GM12878 (cell line): ENCODE data around the gene SHPK. TPM values are rescaled to one million over a fixed set of nuclear protein-coding genes. Genes with fewer than 3 reads are reported as not detected.

Experiments
- BMI1 ChIP-seq: fragments of 450-650 bp; IDR thresholded peaks from 2 replicates; pipeline ENCODE4 v1.6.1; 2016; ENCODE audit warnings: mild to moderate bottlenecking, moderate library complexity, borderline replicate concordance
- CREB1 ChIP-seq: IDR thresholded peaks from 2 replicates; pipeline ENCODE4 v1.6.1; 2012; ENCODE audit warnings: low read depth, mild to moderate bottlenecking, inconsistent platforms
- EGR1 ChIP-seq, 2 experiments: IDR thresholded peaks; 1 replicate in 1 of 2; 2 replicates in 1 of 2; pipeline ENCODE4 v1.6.1; 2011 to 2012; ENCODE audit warnings: low read depth in 2 of 2, low read length in 2 of 2, borderline replicate concordance in 1 of 2, mild to moderate bottlenecking in 1 of 2, moderate library complexity in 1 of 2
- IKZF1 ChIP-seq: fragments of 450-650 bp; conservative IDR thresholded peaks from 2 replicates; pipeline ENCODE4 v1.6.1; 2017; ENCODE audit warnings: antibody characterized with exemption, mild to moderate bottlenecking
- KLF5 ChIP-seq: fragments of 450-650 bp; IDR thresholded peaks from 2 replicates; pipeline ENCODE4 v1.6.1; 2014; ENCODE audit warnings: mild to moderate bottlenecking; ENCODE audit not compliant: partially characterized antibody
- RBBP5 ChIP-seq: fragments of 200-600 bp; sonication (generic); conservative IDR thresholded peaks from 2 replicates; pipeline ENCODE4 v1.6.1; 2016
- SMC3 ChIP-seq: IDR thresholded peaks from 2 replicates; pipeline ENCODE4 v1.6.1; 2011; ENCODE audit warnings: low read length, improper control_type of control experiment, borderline replicate concordance
- TAF1 ChIP-seq: IDR thresholded peaks from 2 replicates; pipeline ENCODE4 v1.6.1; 2011; ENCODE audit warnings: mild to moderate bottlenecking, low read depth, low read length, borderline replicate concordance
- TBL1XR1 ChIP-seq: IDR thresholded peaks from 2 replicates; pipeline ENCODE4 v1.6.1; 2012; ENCODE audit warnings: low read depth, low read length, improper control_type of control experiment
- polyA plus RNA-seq, 11 experiments: library from polyadenylated mRNA; depleted of rRNA in 4 of 11; unstranded in 6 of 11; stranded (reverse) in 5 of 11; fragments of >200 nt; fragmentation: Nextera tagmentation in 4 of 11; fragmentation: Illumina TruSeq in 1 of 11; extraction: Ambion mirVana in 4 of 11; extraction: Trizol in 1 of 11; gene quantifications; 1 replicate in 1 of 11; 2 replicates in 10 of 11; pipeline versions ENCODE4 v1.2.1 to v1.2.3, GENCODE V29; 2011 to 2016; ENCODE audit warnings: inconsistent platforms in 2 of 11, missing spikeins in 2 of 11, low read depth in 1 of 11
- total RNA-seq, 4 experiments: library from RNA; depleted of rRNA in 3 of 4; stranded (reverse); fragments of >200 nt in 3 of 4; fragmentation: Illumina TruSeq in 1 of 4; extraction: Trizol in 1 of 4; gene quantifications; 2 replicates each; pipeline versions ENCODE4 v1.2.1 to v1.2.3, GENCODE V29; 2013 to 2021
- TF ChIP-seq, protein P1 (sequence below), 3 experiments: IDR thresholded peaks in 2 of 3; conservative IDR thresholded peaks in 1 of 3; 2 replicates each; pipeline ENCODE4 v1.5.1; 2011; ENCODE audit warnings: low read depth in 3 of 3, low read length in 3 of 3, mild to moderate bottlenecking in 3 of 3, control low read depth in 2 of 3, moderate library complexity in 2 of 3, inconsistent platforms in 1 of 3, mixed read lengths in 1 of 3; ENCODE audit not compliant: control insufficient read depth in 2 of 3, insufficient read depth in 1 of 3; ENCODE audit errors: extremely low read depth in 1 of 3
- TF ChIP-seq, protein P2 (sequence below): IDR thresholded peaks from 2 replicates; pipeline ENCODE4 v1.6.1; 2012; ENCODE audit warnings: low read depth, low read length, improper control_type of control experiment
- TF ChIP-seq, protein P3 (sequence below): fragments of 450-650 bp; IDR thresholded peaks from 2 replicates; pipeline ENCODE4 v1.6.1; 2017; ENCODE audit warnings: antibody characterized with exemption, mild to moderate bottlenecking, moderate library complexity
- TF ChIP-seq, protein P4 (sequence below): fragments of 450-650 bp; IDR thresholded peaks from 2 replicates; pipeline ENCODE4 v1.6.1; 2017; ENCODE audit warnings: mild to moderate bottlenecking, moderate library complexity
- TF ChIP-seq, protein P5 (sequence below): fragments of 450-650 bp; IDR thresholded peaks from 2 replicates; pipeline ENCODE4 v1.6.1; 2016; ENCODE audit warnings: mild to moderate bottlenecking
- TF ChIP-seq, protein P6 (sequence below): fragments of 150-350 bp; IDR thresholded peaks from 2 replicates; pipeline ENCODE4 v1.6.1; 2014; ENCODE audit warnings: mild to moderate bottlenecking, low read depth, low read length

SHPK gene
- total and polyA plus RNA-seq, 10 of the 15 experiments (the other 5 are each of a cell fraction or from before 2014, with no cell fraction given), result 1.7 to 16.6 (median 12.9) TPM

DNA sequence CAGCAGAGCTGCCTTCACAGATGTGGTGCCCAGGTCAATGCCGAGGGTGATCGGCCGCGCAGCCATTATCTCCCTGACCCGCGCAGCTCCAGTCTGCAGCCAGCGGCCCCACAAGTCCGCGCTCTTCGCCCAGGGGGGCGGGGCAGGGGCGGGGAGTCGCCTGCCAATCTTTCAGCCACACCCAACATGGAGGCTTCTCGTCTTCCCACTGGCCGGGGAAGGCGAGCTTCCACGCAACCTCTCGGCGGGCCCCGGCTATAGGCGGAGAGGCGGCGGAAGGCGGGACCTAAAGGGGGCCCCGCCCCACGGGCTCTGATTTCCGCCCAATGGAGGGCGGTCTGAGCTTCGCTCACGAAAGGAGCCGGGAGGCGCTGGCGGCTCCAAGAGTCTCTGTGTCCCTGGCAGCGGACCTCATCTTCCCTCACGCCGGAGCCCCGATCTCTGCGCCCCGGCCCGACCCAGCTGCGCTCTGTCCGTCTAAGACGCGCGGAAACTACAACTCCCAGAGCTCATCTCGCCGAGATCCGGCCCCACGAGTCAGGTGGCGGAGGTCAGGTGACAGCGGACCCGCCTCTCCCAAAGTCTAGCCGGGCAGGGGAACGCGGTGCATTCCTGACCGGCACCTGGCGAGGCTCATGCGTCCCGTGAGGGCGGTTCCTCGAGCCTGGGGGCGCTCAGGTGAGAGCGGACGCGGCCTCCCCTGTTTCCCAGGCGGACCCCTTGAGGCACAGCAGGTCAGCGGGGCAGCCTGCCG, at the start of gene SHPK, which contains the start of gene CTNS (continued):
- TF ChIP-seq, protein P1, sequence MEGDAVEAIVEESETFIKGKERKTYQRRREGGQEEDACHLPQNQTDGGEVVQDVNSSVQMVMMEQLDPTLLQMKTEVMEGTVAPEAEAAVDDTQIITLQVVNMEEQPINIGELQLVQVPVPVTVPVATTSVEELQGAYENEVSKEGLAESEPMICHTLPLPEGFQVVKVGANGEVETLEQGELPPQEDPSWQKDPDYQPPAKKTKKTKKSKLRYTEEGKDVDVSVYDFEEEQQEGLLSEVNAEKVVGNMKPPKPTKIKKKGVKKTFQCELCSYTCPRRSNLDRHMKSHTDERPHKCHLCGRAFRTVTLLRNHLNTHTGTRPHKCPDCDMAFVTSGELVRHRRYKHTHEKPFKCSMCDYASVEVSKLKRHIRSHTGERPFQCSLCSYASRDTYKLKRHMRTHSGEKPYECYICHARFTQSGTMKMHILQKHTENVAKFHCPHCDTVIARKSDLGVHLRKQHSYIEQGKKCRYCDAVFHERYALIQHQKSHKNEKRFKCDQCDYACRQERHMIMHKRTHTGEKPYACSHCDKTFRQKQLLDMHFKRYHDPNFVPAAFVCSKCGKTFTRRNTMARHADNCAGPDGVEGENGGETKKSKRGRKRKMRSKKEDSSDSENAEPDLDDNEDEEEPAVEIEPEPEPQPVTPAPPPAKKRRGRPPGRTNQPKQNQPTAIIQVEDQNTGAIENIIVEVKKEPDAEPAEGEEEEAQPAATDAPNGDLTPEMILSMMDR (IDR thresholded peaks at IDR 0.05 in 2 of 3, conservative IDR thresholded peaks at IDR 0.05 in 1 of 3; ENCODE audit: control insufficient read depth in 2 of 3, extremely low read depth in 1 of 3, insufficient read depth in 1 of 3, low read depth in 3 of 3, low read length in 3 of 3), result no peak
- TF ChIP-seq CREB1 (peak; percentile 59), EGR1 (IDR thresholded peaks at IDR 0.05; ENCODE audit: borderline replicate concordance in 1 of 2, low read depth in 2 of 2, low read length in 2 of 2) (peak; percentile 8 to 46; a peak in 1 of 3 replicates), KLF5 (peak; percentile 67), RBBP5 (no peak), TAF1 (peak; percentile 73), TBL1XR1 (peak; percentile 34; the same call in 1 of the 2 replicates), IKZF1 (peak; percentile 98), BMI1 (no peak), SMC3 (no peak)
- TF ChIP-seq, protein P2, sequence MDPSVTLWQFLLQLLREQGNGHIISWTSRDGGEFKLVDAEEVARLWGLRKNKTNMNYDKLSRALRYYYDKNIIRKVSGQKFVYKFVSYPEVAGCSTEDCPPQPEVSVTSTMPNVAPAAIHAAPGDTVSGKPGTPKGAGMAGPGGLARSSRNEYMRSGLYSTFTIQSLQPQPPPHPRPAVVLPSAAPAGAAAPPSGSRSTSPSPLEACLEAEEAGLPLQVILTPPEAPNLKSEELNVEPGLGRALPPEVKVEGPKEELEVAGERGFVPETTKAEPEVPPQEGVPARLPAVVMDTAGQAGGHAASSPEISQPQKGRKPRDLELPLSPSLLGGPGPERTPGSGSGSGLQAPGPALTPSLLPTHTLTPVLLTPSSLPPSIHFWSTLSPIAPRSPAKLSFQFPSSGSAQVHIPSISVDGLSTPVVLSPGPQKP, result peak; percentile 30; the same call in 1 of the 2 replicates
- TF ChIP-seq, protein P3, sequence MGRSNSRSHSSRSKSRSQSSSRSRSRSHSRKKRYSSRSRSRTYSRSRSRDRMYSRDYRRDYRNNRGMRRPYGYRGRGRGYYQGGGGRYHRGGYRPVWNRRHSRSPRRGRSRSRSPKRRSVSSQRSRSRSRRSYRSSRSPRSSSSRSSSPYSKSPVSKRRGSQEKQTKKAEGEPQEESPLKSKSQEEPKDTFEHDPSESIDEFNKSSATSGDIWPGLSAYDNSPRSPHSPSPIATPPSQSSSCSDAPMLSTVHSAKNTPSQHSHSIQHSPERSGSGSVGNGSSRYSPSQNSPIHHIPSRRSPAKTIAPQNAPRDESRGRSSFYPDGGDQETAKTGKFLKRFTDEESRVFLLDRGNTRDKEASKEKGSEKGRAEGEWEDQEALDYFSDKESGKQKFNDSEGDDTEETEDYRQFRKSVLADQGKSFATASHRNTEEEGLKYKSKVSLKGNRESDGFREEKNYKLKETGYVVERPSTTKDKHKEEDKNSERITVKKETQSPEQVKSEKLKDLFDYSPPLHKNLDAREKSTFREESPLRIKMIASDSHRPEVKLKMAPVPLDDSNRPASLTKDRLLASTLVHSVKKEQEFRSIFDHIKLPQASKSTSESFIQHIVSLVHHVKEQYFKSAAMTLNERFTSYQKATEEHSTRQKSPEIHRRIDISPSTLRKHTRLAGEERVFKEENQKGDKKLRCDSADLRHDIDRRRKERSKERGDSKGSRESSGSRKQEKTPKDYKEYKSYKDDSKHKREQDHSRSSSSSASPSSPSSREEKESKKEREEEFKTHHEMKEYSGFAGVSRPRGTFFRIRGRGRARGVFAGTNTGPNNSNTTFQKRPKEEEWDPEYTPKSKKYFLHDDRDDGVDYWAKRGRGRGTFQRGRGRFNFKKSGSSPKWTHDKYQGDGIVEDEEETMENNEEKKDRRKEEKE, result no peak
- TF ChIP-seq, protein P4, sequence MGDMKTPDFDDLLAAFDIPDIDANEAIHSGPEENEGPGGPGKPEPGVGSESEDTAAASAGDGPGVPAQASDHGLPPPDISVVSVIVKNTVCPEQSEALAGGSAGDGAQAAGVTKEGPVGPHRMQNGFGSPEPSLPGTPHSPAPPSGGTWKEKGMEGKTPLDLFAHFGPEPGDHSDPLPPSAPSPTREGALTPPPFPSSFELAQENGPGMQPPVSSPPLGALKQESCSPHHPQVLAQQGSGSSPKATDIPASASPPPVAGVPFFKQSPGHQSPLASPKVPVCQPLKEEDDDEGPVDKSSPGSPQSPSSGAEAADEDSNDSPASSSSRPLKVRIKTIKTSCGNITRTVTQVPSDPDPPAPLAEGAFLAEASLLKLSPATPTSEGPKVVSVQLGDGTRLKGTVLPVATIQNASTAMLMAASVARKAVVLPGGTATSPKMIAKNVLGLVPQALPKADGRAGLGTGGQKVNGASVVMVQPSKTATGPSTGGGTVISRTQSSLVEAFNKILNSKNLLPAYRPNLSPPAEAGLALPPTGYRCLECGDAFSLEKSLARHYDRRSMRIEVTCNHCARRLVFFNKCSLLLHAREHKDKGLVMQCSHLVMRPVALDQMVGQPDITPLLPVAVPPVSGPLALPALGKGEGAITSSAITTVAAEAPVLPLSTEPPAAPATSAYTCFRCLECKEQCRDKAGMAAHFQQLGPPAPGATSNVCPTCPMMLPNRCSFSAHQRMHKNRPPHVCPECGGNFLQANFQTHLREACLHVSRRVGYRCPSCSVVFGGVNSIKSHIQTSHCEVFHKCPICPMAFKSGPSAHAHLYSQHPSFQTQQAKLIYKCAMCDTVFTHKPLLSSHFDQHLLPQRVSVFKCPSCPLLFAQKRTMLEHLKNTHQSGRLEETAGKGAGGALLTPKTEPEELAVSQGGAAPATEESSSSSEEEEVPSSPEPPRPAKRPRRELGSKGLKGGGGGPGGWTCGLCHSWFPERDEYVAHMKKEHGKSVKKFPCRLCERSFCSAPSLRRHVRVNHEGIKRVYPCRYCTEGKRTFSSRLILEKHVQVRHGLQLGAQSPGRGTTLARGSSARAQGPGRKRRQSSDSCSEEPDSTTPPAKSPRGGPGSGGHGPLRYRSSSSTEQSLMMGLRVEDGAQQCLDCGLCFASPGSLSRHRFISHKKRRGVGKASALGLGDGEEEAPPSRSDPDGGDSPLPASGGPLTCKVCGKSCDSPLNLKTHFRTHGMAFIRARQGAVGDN, result no peak
- TF ChIP-seq, protein P5, sequence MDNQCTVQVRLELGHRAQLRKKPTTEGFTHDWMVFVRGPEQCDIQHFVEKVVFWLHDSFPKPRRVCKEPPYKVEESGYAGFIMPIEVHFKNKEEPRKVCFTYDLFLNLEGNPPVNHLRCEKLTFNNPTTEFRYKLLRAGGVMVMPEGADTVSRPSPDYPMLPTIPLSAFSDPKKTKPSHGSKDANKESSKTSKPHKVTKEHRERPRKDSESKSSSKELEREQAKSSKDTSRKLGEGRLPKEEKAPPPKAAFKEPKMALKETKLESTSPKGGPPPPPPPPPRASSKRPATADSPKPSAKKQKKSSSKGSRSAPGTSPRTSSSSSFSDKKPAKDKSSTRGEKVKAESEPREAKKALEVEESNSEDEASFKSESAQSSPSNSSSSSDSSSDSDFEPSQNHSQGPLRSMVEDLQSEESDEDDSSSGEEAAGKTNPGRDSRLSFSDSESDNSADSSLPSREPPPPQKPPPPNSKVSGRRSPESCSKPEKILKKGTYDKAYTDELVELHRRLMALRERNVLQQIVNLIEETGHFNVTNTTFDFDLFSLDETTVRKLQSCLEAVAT, result no peak
- TF ChIP-seq, protein P6, sequence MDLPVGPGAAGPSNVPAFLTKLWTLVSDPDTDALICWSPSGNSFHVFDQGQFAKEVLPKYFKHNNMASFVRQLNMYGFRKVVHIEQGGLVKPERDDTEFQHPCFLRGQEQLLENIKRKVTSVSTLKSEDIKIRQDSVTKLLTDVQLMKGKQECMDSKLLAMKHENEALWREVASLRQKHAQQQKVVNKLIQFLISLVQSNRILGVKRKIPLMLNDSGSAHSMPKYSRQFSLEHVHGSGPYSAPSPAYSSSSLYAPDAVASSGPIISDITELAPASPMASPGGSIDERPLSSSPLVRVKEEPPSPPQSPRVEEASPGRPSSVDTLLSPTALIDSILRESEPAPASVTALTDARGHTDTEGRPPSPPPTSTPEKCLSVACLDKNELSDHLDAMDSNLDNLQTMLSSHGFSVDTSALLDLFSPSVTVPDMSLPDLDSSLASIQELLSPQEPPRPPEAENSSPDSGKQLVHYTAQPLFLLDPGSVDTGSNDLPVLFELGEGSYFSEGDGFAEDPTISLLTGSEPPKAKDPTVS, result no peak
